Psoas muscle (tissue), 8 donors: ENCODE results near the gene MORN3. TPM values are rescaled to one million over a fixed set of nuclear protein-coding genes. Genes with fewer than 3 reads are reported as not detected.
"Not testable (repeated sequence)": the region's sequence is repeated elsewhere in the genome, so short reads cannot be mapped to it uniquely, and the experiment has no call there.

Source experiments
- ATAC-seq, 4 donors: fragments of 200-7000 bp; cut with Tn5 transposase; one replicate each; pipeline ENCODE4 v1.9.1; 2020; ENCODE audit warnings: moderate library complexity in 3 of 4, mild to moderate bottlenecking in 2 of 4
- DNase-seq, 2 donors: peaks; one replicate each; pipeline ENCODE4 v3.0.0-alpha.2; 2020
- H3K27ac ChIP-seq: fragments of 200-600 bp; one replicate; pipeline ENCODE4 v1.8.0; 2022
- H3K27me3 ChIP-seq, 3 donors: fragments of 200-600 bp in 1 of 3; one replicate each; pipeline versions ENCODE4 v1.6.1 to v1.8.0; 2013 to 2022; ENCODE audit warnings: low read length in 2 of 3, mild to moderate bottlenecking in 2 of 3, moderate library complexity in 1 of 3; ENCODE audit not compliant: insufficient read depth in 3 of 3
- H3K36me3 ChIP-seq, 2 donors: fragments of 200-600 bp in 1 of 2; one replicate each; pipeline versions ENCODE4 v1.6.1 to v1.8.0; 2013 to 2022; ENCODE audit warnings: low read depth in 1 of 2, mild to moderate bottlenecking in 1 of 2, moderate library complexity in 1 of 2; ENCODE audit not compliant: insufficient read depth in 1 of 2
- H3K4me1 ChIP-seq: fragments of 200-600 bp; one replicate; pipeline ENCODE4 v1.8.0; 2022
- H3K4me3 ChIP-seq: fragments of 200-600 bp; one replicate; pipeline ENCODE4 v1.8.0; 2022; ENCODE audit warnings: mild to moderate bottlenecking
- H3K9me3 ChIP-seq: fragments of 200-600 bp; one replicate; pipeline ENCODE4 v1.8.0; 2022
- CTCF ChIP-seq: fragments of 200-600 bp; IDR thresholded peaks from one replicate; pipeline ENCODE4 v1.8.0; 2022; ENCODE audit warnings: antibody characterized with exemption
- WGBS, 3 donors: extraction: QIAGEN DNeasy Blood & Tissue Kit; methylation state at CpG; one replicate each; pipeline versions ENCODE4 v1.1.6 to v1.1.7; 2013; 5-methylcytosine and 5-hydroxymethylcytosine counted together
- intact Hi-C, 2 donors: fragments of 100-400 bp; cut with DNase I; formaldehyde crosslinking; loops; one replicate each; pipeline versions ENCODE4 v1.11.0 to v1.14.2; 2022
- polyA plus RNA-seq, 3 donors: library from polyadenylated mRNA; stranded (reverse); fragments of 200-250 nt; gene quantifications; one replicate each; pipeline ENCODE4 v1.2.3, GENCODE V29; 2013
- total RNA-seq, 4 donors: library from RNA; stranded (reverse); fragmentation: NEBNext Ultra II Directional in 2 of 4; extraction: Animal tissue kit (Norgen Biotek cat#: 25700) in 2 of 4; gene quantifications; one replicate each; pipeline versions ENCODE4 v1.2.1 to v1.2.4, GENCODE V29; 2021 to 2023
- donor health status: healthy with polysubstance abuse.
- donor health status: DM: no; HTN: no; CAD: no; lungs with moderate emphysema.
- donor health status: Bipolar disorder and iron deficiency.
- donor health status: healthy.
- donor health status: DM: yes; HTN: yes; CAD: no.
- donor health status: DM: no; HTN: no; CAD: no.
- donor health status: DM: no; HTN: no; CAD: no.
- donor health status: DM: yes; HTN: yes; CAD: no.

MORN3 gene
- total and polyA plus RNA-seq, 7 donors: under 0.01 to 0.12 TPM; not detected in 5

- DNase-seq (no peak), ATAC-seq (peak in 3 of 4 donors; percentile 10 to 30 (median 28))
- H3K4me3 ChIP-seq: peak overlapping the region; percentile 76
- no peak for TF ChIP-seq CTCF
- H3K9me3 ChIP-seq: no peaks in the 10 kb centered on the region
- intact Hi-C loops: no loop called here
- 35 to 40% (median 38%) methylated on average over 24 of the region's 24 CpGs for WGBS, 3 donors
- no peaks in the 10 kb centered on the region for H3K36me3 ChIP-seq
- peaks cover 21% of the 10 kb centered on the region for H3K4me1 ChIP-seq
- peak overlapping the region; percentile 94 for H3K27ac ChIP-seq
- H3K27me3 ChIP-seq: no peaks in the 10 kb centered on the region
Observed at GRCh38 chr12:121711361-121712189, 42.1 kb upstream of the MORN3 start.

DNA sequence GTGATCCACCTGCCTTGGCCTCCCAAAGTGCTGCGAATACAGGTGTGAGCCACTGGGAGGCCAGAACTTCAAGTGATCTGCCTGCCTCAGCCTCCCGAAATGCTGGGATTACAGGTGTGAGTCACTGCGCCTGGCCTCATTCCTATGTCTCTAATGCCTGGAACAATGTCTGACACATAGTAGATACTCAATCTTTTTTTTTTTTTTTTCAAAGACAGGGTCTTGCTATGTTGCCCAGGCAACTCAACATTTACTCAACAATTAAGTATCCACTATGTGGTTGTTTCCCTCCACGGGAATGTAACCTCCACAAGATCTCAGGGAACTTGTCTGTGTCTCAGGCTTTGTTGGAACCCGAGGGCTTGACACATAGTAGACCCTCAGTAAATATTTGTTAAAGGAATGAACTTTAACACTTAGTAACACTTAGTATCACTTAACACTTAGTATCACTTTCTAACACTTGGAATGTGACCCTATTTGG is 40.1 kb upstream of the MORN3 start:
- 74 to 85% (median 77%) methylated on average over 5 of the region's 5 CpGs for WGBS, 3 donors
- Histone ChIP-seq H3K27me3 (no peaks in the 10 kb centered on the region), H3K36me3 (no peaks in the 10 kb centered on the region), H3K4me3 (no peak overlapping the region), H3K9me3 (no peaks in the 10 kb centered on the region), H3K27ac (peak overlapping the region; percentile 94), H3K4me1 (peaks cover 3% of the 10 kb centered on the region)
- no peak for TF ChIP-seq CTCF
- intact Hi-C loops: no loop called here
- ATAC-seq: no peak
- no peak for DNase-seq

- H3K4me3 ChIP-seq, DNase-seq, H3K9me3 ChIP-seq, H3K27me3 ChIP-seq, intact Hi-C loops, H3K36me3 ChIP-seq, ATAC-seq, H3K4me1 ChIP-seq: not testable (repeated sequence)
- 81 to 87% (median 85%) methylated on average over 8 of the region's 8 CpGs for WGBS, 3 donors
- peak overlapping the region; percentile 94 for H3K27ac ChIP-seq
Observed at GRCh38 chr12:121709064-121709424, 39.6 kb upstream of the MORN3 start.

DNA sequence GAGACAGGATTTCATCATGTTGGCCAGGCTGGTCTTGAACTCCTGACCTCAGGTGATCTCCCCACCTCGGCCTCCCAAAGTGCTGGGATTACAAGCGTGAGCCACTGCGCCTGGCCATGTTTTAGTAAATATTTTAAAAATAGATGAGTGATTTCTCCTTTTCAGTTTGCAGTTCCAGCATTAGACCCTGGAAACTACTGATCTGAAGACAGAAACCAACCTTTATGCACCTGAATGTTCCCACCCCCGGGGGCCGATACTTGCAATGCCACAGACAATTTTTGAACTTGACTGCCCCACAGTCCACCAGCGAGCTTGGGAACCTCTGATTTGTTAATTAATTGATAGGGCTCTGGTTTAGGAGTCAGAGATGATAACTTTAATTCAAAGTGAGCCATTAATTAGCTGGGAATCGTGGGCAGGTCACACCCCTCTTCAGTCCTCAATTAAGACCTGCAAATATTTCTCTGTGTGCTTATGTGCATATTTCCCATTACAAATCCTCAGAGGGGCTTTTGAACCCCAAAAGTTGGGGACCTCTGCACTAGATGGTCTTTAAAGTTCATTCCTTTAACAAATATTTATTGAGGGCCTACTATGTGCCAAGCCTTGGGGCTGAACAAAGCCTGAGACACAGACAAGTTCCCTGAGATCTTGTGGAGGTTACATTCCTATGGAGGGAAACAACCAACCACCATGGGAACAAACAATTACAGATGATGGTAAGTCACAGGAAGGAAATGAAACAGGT is 39.0 kb upstream of the MORN3 start:
- Histone ChIP-seq H3K27me3 (no peaks in the 10 kb centered on the region), H3K27ac (no peak overlapping the region), H3K9me3 (no peaks in the 10 kb centered on the region), H3K4me1 (no peaks in the 10 kb centered on the region), H3K4me3 (no peak overlapping the region), H3K36me3 (no peaks in the 10 kb centered on the region)
- WGBS, 3 donors: 73 to 81% (median 80%) methylated on average over 7 of the region's 7 CpGs
- intact Hi-C loops: no loop called here
- no peak for ATAC-seq
- DNase-seq: no peak
- no peak for TF ChIP-seq CTCF

DNA sequence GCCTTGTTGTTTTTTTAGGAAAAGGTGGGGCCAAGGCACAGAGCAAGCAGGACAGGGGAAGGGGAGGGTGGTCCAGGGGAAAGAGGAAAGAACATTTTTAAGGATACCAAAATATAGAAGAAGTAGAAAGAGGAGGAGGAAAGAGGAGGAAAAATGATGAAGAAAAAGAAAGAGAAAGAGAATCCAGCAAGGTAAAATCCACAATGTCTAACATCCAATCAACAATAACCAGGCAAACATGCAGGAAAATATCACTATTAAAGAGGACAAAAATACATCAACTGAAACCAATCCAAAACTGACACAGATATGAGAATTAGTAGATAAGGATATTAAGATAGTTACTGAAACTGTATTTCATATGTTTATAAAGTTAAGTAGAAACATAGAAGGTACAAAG is 36.1 kb upstream of the MORN3 start:
- ATAC-seq: no peak
- no peak overlapping the region for H3K4me3 ChIP-seq
- H3K27ac ChIP-seq: no peak overlapping the region
- H3K4me1 ChIP-seq: peaks cover 20% of the 10 kb centered on the region
- H3K36me3 ChIP-seq: no peaks in the 10 kb centered on the region
- TF ChIP-seq CTCF: no peak
- intact Hi-C loops: no loop called here
- no peaks in the 10 kb centered on the region for H3K27me3 ChIP-seq
- DNase-seq: no peak
- H3K9me3 ChIP-seq: no peaks in the 10 kb centered on the region
